GM04503 (cell line): Measurements from ENCODE around the gene SCYL2.
A peak's percentile ranks its signal among the peaks of the same experiment; 100 is the strongest.
"Not testable (repeated sequence)": the region's sequence is repeated elsewhere in the genome, so short reads cannot be mapped to it uniquely, and the experiment has no call there.

Experiments used
- DNase-seq: peaks from one replicate; pipeline ENCODE4 v3.0.0-alpha.2; 2012; ENCODE audit warnings: low read depth

SCYL2 gene

GRCh38 chr12:100266835-100267602, at the start of gene SCYL2, which contains the start of gene DEPDC4:
Gene SCYL2, plus strand, starts transcription at chr12:100267177. Its CDS starts 15,794 bp downstream, at chr12:100282971.
Gene DEPDC4, minus strand, starts transcription at chr12:100267079. Its CDS starts 3 bp downstream, at chr12:100267076.
- peak; percentile 90 for DNase-seq

- DNase-seq: no peak
These were observed 47.5 kb upstream of the SCYL2 start for GRCh38 chr12:100219328-100220109.

GRCh38 chr12:100221523-100221922, 45.5 kb upstream of the SCYL2 start:
- no peak for DNase-seq

- not testable (repeated sequence) for DNase-seq
These were observed 44.8 kb upstream of the SCYL2 start for GRCh38 chr12:100222173-100222572.

GRCh38 chr12:100225491-100225890, 41.5 kb upstream of the SCYL2 start:
- no peak for DNase-seq

- DNase-seq: no peak
These were observed 37.8 kb upstream of the SCYL2 start for GRCh38 chr12:100229036-100229635.

GRCh38 chr12:100229876-100230275, 37.1 kb upstream of the SCYL2 start:
- DNase-seq: no peak

- DNase-seq: not testable (repeated sequence)
These were observed 35.1 kb upstream of the SCYL2 start for GRCh38 chr12:100231873-100232272.

- peak; percentile 27 for DNase-seq
These were observed 32.8 kb upstream of the SCYL2 start for GRCh38 chr12:100234166-100234565.

- DNase-seq: peak; percentile 21
These were observed 32.2 kb upstream of the SCYL2 start for GRCh38 chr12:100234591-100235304.

GRCh38 chr12:100238801-100239200, 28.2 kb upstream of the SCYL2 start:
- DNase-seq: no peak

GRCh38 chr12:100239589-100239988, 27.4 kb upstream of the SCYL2 start:
- no peak for DNase-seq

- DNase-seq: no peak
These were observed 23.8 kb upstream of the SCYL2 start for GRCh38 chr12:100243137-100243536.

- no peak for DNase-seq
These were observed 19.2 kb upstream of the SCYL2 start for GRCh38 chr12:100247765-100248164.

GRCh38 chr12:100248886-100249285, 18.1 kb upstream of the SCYL2 start:
- DNase-seq: no peak

- DNase-seq: no peak
These were observed 17.0 kb upstream of the SCYL2 start for GRCh38 chr12:100249941-100250340.

GRCh38 chr12:100251917-100252316, 15.1 kb upstream of the SCYL2 start:
- DNase-seq: no peak

- no peak for DNase-seq
These were observed 13.5 kb upstream of the SCYL2 start for GRCh38 chr12:100253437-100253836.

GRCh38 chr12:100254876-100255275, 12.1 kb upstream of the SCYL2 start:
- DNase-seq: no peak

GRCh38 chr12:100258127-100258526, 8.8 kb upstream of the SCYL2 start:
- no peak for DNase-seq

- DNase-seq: no peak
These were observed 3.8 kb upstream of the SCYL2 start for GRCh38 chr12:100263131-100263530.

GRCh38 chr12:100265107-100265506, 1.9 kb upstream of the SCYL2 start:
- not testable (repeated sequence) for DNase-seq
